T-cell (primary cell): ENCODE results near the gene TKFC. TPM values are rescaled to one million over a fixed set of nuclear protein-coding genes. Genes with fewer than 3 reads are reported as not detected.

Experiments used
- ATAC-seq, 4 experiments: fragments of 200-7000 bp in 3 of 4; fragments of 150-1000 bp in 1 of 4; cut with Tn5 transposase; replicated peaks in 1 of 4; 1 replicate in 3 of 4; 2 replicates in 1 of 4; pipeline ENCODE4 v1.10.0; 2021; ENCODE audit warnings: moderate library complexity in 3 of 4, mild to moderate bottlenecking in 2 of 4, moderate number of reproducible peaks in 1 of 4
- CTCF ChIA-PET, 2 donors: fragments of 300-600 bp; sonication (Branson Sonifier 250); formaldehyde crosslinking; loops; one replicate each; lab custom pipeline; 2022; ENCODE audit warnings: antibody characterized with exemption in 2 of 2; lab: Charles Lee
- POLR2A ChIA-PET, 2 donors: fragments of 300-600 bp; sonication (Branson Sonifier 250); formaldehyde crosslinking; loops; one replicate each; lab custom pipeline; 2022; ENCODE audit warnings: antibody characterized with exemption in 2 of 2; lab: Charles Lee
- DNase-seq, 35 experiments: peaks; one replicate each; pipeline versions ENCODE4 v3.0.0 to v3.0.0-alpha.2; 2013 to 2023
- H3K27ac ChIP-seq: one replicate; pipeline ENCODE4 v1.5.1; 2013; ENCODE audit warnings: low read length
- H3K27me3 ChIP-seq, 2 experiments: replicated peaks in 1 of 2; 1 replicate in 1 of 2; 2 replicates in 1 of 2; pipeline versions ENCODE4 v1.6.1 to v1.7.0; 2013; ENCODE audit warnings: low read length in 1 of 2, mixed read lengths in 1 of 2; ENCODE audit not compliant: control insufficient read depth in 2 of 2, insufficient read depth in 2 of 2; ENCODE audit errors: extremely low read depth in 1 of 2
- H3K36me3 ChIP-seq, 2 donors: 1 replicate in 1 of 2; 2 replicates in 1 of 2; pipeline versions ENCODE4 v1.6.1 to v1.7.0; 2013; ENCODE audit warnings: low read length in 1 of 2; ENCODE audit not compliant: control insufficient read depth in 2 of 2, insufficient read depth in 1 of 2; ENCODE audit errors: extremely low read depth in 1 of 2
- H3K4me1 ChIP-seq, 2 experiments: 1 replicate in 1 of 2; 2 replicates in 1 of 2; pipeline versions ENCODE4 v1.6.1 to v1.7.0; 2013; ENCODE audit warnings: low read length in 2 of 2, mixed read lengths in 1 of 2; ENCODE audit not compliant: insufficient read depth in 2 of 2, control insufficient read depth in 1 of 2; ENCODE audit errors: extremely low read depth in 1 of 2
- H3K4me3 ChIP-seq, 2 donors: 1 replicate in 1 of 2; 2 replicates in 1 of 2; pipeline versions ENCODE4 v1.5.1 to v1.7.0; 2013; ENCODE audit warnings: mild to moderate bottlenecking in 2 of 2, low read length in 1 of 2, moderate library complexity in 1 of 2; ENCODE audit not compliant: control insufficient read depth in 1 of 2; ENCODE audit errors: extremely low read depth in 1 of 2
- H3K9me3 ChIP-seq: 2 replicates; pipeline ENCODE4 v1.7.0; 2013
- H3K27ac Mint-ChIP-seq, 2 donors: one replicate each; pipeline ENCODE4 v1.8.0; 2020 to 2021; ENCODE audit warnings: mild to moderate bottlenecking in 2 of 2, mixed read lengths in 2 of 2
- H3K27me3 Mint-ChIP-seq, 2 donors: one replicate each; pipeline ENCODE4 v1.8.0; 2021 to 2022; ENCODE audit warnings: mixed read lengths in 2 of 2
- H3K36me3 Mint-ChIP-seq: one replicate; pipeline ENCODE4 v1.8.0; 2021; ENCODE audit warnings: mixed read lengths
- H3K4me1 Mint-ChIP-seq, 3 donors: one replicate each; pipeline ENCODE4 v1.8.0; 2020 to 2022; ENCODE audit warnings: mixed read lengths in 3 of 3, mild to moderate bottlenecking in 1 of 3
- H3K4me3 Mint-ChIP-seq, 3 donors: one replicate each; pipeline ENCODE4 v1.8.0; 2020 to 2022; ENCODE audit warnings: mild to moderate bottlenecking in 3 of 3, mixed read lengths in 3 of 3, moderate library complexity in 3 of 3
- H3K9me3 Mint-ChIP-seq, 3 donors: one replicate each; pipeline ENCODE4 v1.8.0; 2020 to 2022; ENCODE audit warnings: mixed read lengths in 3 of 3
- WGBS: methylation state at CpG from one replicate; pipeline ENCODE4 v1.1.5; 2013; ENCODE audit warnings: missing lambda C conversion rate; ENCODE audit not compliant: insufficient coverage; 5-methylcytosine and 5-hydroxymethylcytosine counted together
- total RNA-seq, 35 experiments: library from RNA in 6 of 35; stranded (reverse) in 6 of 35; fragments of 120-200 nt in 1 of 35; gene quantifications; one replicate each; pipeline versions ENCODE4 v1.2.1 to v1.2.4 and lab custom pipeline; 2013 to 2026

Gene TKFC
- total RNA-seq, 5 donors from 2014 or later (not counting 1 experiment from before 2014, with no cell fraction given) = 30.9 to 53.9 (median 46.6) TPM

DNA sequence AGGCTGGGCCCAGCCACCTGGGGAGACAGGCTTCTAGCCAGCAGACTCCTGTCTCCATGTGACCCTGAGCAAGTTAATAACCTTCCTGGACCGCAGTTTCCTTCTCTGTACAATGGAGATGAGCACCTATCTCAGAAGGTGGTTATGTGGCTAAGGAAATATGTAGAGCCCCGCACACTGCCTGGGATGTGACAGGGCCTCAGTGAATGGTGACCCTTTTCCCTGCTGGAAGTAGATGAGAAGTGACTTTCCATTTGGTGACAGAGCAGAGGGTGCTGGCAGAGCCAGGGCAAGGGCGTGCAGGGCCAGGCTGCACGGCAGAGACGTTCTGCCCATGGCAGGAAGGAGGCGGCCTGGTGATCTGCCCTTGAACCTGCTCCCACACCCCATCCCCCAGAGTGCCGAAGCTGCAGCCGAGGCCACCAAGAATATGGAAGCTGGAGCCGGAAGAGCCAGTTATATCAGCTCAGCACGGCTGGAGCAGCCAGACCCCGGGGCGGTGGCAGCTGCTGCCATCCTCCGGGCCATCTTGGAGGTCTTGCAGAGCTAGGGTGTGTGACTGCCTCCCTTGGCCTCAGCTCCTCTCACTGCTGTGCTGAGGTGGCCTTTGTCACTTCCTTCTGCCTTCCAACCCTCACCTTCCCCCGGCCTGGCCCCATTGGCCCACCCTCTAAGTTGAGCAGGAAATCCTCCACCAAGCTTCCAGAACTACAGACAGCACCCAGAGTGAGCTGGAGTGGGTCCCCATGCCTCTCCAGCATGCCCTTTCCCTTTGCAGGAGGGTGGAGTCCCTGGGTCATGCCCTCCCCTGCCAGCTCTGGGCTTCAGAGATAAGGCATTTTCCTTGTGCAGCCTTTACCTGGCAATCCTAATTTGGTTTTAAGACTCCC is 13.2 kb downstream of the TKFC start:
- H3K36me3 Mint-ChIP-seq = peaks cover 18% of the 10 kb centered on the region

DNA sequence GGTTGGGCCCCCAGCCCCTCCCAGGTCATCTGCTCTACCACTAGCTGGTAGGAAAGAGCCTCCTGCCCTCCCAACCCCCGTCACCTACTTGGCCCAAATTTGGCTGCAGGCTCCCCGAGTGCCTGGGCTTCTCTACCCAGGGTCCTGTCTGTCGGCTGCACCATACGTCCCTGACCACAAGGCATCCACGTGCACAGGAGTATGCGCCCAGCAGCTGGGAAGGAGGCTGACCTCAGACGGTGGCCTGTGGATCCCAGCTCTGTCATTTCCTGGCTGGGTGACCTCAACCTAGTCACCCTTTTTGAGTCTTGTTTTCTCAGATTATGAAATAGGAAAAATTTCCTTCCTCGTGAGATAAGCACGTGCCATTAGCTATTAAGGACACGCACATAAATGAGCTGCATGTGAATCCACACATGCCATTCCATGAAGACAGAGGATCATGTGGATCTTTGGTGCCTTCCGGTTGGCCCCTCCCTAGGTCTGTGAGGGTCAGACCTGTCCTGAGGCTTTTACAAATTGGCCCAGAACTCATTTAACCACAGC is 15.0 kb downstream of the TKFC start:
- ChIA-PET CTCF (no interaction called here), POLR2A (no interaction called here)
- 88% methylated on average over 8 of the region's 11 CpGs for WGBS
- H3K36me3 Mint-ChIP-seq = peaks cover 23% of the 10 kb centered on the region
- no peaks in the 10 kb centered on the region for H3K9me3 ChIP-seq
- no peaks in the 10 kb centered on the region for H3K4me1 ChIP-seq
- H3K4me1 Mint-ChIP-seq = peaks cover 0 to 2% (median 0%) of the 10 kb centered on the region in 3 donors
- no peaks in the 10 kb centered on the region for H3K9me3 Mint-ChIP-seq
- no peaks in the 10 kb centered on the region for H3K27me3 ChIP-seq
- no peak overlapping the region for H3K27ac ChIP-seq
- no peak for ATAC-seq
- H3K36me3 ChIP-seq = peaks cover 22 to 56% of the 10 kb centered on the region in 2 donors
- H3K27me3 Mint-ChIP-seq = no peaks in the 10 kb centered on the region
- no peak for DNase-seq
- H3K4me3 ChIP-seq = no peak overlapping the region
- no peak overlapping the region for H3K27ac Mint-ChIP-seq
- no peak overlapping the region for H3K4me3 Mint-ChIP-seq

More for the DNA sequence above, 13.2 kb downstream of the TKFC start:
- Mint-ChIP-seq H3K4me3 (no peak overlapping the region), H3K9me3 (no peaks in the 10 kb centered on the region), H3K4me1 (no peaks in the 10 kb centered on the region), H3K27ac (no peak overlapping the region), H3K27me3 (no peaks in the 10 kb centered on the region)
- ChIA-PET POLR2A (no interaction called here), CTCF (no interaction called here)
- H3K27me3 ChIP-seq = no peaks in the 10 kb centered on the region
- DNase-seq (no peak), ATAC-seq (peak in 1 of 4 experiments; percentile 16)
- H3K36me3 ChIP-seq = peaks cover 22 to 49% of the 10 kb centered on the region in 2 donors
- no peak overlapping the region for H3K27ac ChIP-seq
- H3K4me1 ChIP-seq = no peaks in the 10 kb centered on the region
- 88% methylated on average over 9 of the region's 14 CpGs for WGBS
- no peak overlapping the region for H3K4me3 ChIP-seq
- H3K9me3 ChIP-seq = no peaks in the 10 kb centered on the region

DNA sequence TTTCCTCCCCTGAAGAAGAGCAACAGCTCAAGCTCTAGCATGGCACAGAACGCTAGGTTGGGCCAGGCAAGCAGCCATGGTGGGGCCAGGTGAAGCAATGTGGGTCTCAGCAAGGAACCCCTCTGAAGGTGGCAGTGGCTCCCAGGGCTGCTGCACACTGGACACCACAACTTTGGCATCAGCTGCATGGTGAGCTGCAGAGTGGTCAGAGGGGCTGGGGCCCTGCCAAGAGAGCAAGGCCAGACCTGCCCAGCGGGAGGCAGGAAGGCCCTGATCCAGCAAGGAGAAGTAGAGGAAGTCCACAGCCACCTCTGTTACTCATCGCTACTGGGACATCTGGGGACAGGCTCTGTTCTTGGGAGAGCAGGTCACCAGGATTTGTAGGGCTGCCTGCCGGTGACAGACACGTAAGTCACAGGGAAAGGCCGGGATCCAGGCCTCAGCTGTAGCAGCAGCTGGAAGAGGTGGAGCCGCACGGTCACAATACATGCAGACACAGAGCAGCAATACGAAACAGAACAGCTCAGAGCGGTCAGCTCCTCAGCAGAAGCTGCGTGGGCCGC is 16.2 kb downstream of the TKFC start:
- CTCF ChIA-PET = no interaction called here
- H3K27ac Mint-ChIP-seq = no peak overlapping the region
- POLR2A ChIA-PET = no interaction called here
- no peak overlapping the region for H3K27ac ChIP-seq
- H3K9me3 Mint-ChIP-seq = no peaks in the 10 kb centered on the region
- no peaks in the 10 kb centered on the region for H3K27me3 Mint-ChIP-seq
- H3K4me1 Mint-ChIP-seq = peaks cover 0 to 8% (median 7%) of the 10 kb centered on the region in 3 donors
- peaks cover 35% of the 10 kb centered on the region for H3K36me3 Mint-ChIP-seq
- DNase-seq (no peak), ATAC-seq (no peak)
- H3K4me3 ChIP-seq = no peak overlapping the region
- no peaks in the 10 kb centered on the region for H3K4me1 ChIP-seq
- H3K4me3 Mint-ChIP-seq = no peak overlapping the region
- no peaks in the 10 kb centered on the region for H3K9me3 ChIP-seq
- H3K27me3 ChIP-seq = no peaks in the 10 kb centered on the region
- 96% methylated on average over 9 of the region's 12 CpGs for WGBS
- peaks cover 15 to 64% of the 10 kb centered on the region in 2 donors for H3K36me3 ChIP-seq

DNA sequence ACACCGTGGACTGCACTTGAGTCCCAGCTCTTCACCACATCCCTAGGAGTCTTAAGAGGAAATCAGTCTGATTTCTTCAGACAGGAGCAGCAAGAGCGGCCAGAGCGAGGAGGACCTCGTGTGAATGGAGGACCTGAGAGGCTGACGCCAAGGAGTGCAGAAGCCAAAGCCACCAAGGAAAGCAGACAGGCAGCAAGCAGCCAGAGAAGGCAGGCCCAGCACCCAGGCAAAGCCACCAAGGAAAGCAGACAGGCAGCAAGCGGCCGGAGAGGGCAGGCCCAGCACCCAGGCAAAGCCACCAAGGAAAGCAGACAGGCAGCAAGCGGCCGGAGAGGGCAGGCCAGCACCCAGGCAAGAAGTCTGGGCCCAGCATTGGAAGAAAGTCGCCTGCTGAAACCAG is 16.9 kb downstream of the TKFC start:
- DNase-seq (no peak), ATAC-seq (no peak)
- no peaks in the 10 kb centered on the region for H3K4me1 ChIP-seq
- CTCF ChIA-PET = no interaction called here
- WGBS = 95% methylated on average over 9 of the region's 10 CpGs
- H3K36me3 ChIP-seq = peaks cover 15 to 66% of the 10 kb centered on the region in 2 donors
- H3K9me3 Mint-ChIP-seq = no peaks in the 10 kb centered on the region
- H3K27ac Mint-ChIP-seq = no peak overlapping the region
- no peaks in the 10 kb centered on the region for H3K9me3 ChIP-seq
- no peak overlapping the region for H3K27ac ChIP-seq
- H3K4me3 Mint-ChIP-seq = no peak overlapping the region
- H3K4me3 ChIP-seq = no peak overlapping the region
- POLR2A ChIA-PET = no interaction called here
- H3K4me1 Mint-ChIP-seq = peaks cover 0 to 8% (median 7%) of the 10 kb centered on the region in 3 donors
- peaks cover 35% of the 10 kb centered on the region for H3K36me3 Mint-ChIP-seq
- H3K27me3 ChIP-seq = no peaks in the 10 kb centered on the region
- H3K27me3 Mint-ChIP-seq = no peaks in the 10 kb centered on the region

DNA sequence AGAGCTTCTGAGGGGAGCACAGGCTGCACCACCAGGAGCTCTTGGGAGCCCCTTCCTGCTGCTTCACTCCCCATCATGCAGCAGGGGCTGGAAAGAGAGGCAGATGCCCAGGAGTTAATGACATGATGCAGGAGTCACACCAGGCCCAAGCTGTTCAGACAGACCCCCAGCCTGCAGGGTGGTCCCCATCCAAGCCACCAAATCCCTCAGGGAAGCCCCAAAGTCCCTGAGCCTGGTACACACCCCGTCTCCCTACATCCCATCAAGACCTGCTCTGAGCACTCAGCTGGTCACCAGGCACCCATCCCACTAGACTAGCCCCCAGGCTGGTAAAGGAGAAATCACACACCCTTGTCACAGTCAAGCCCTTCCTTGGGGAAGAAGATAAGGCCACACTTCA is 17.3 kb downstream of the TKFC start:
- no peak overlapping the region for H3K4me3 ChIP-seq
- no peak overlapping the region for H3K27ac ChIP-seq
- WGBS = no CpG with 5 or more reads among the region's 1 CpG
- Mint-ChIP-seq H3K9me3 (no peaks in the 10 kb centered on the region), H3K36me3 (peaks cover 38% of the 10 kb centered on the region), H3K4me1 (peaks cover 0 to 8% (median 7%) of the 10 kb centered on the region in 3 donors), H3K27me3 (no peaks in the 10 kb centered on the region), H3K4me3 (no peak overlapping the region), H3K27ac (no peak overlapping the region)
- ATAC-seq = no peak
- no peaks in the 10 kb centered on the region for H3K9me3 ChIP-seq
- POLR2A ChIA-PET = no interaction called here
- CTCF ChIA-PET = no interaction called here
- no peak for DNase-seq
- no peaks in the 10 kb centered on the region for H3K27me3 ChIP-seq
- H3K4me1 ChIP-seq = no peaks in the 10 kb centered on the region
- peaks cover 15 to 68% of the 10 kb centered on the region in 2 donors for H3K36me3 ChIP-seq

DNA sequence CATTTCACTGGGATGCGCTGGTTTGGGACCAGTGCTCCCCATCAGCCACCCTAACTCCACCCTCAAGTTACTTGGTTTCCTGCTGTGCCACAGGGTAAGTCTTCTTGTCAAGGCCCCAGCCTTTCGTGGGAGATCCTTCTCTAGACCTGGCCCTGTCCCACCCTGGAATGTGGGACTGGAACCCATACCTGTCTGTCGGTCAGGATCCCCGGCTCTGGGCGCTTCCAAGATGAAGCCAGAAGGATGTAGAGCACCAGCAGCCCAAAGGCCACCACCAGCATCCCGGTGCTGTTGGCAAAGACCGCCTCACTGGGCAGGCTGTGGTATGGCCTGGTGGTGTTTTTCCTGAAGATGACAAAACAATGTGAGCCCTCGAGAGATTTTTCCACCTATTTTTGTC is 17.8 kb downstream of the TKFC start:
- DNase-seq = no peak
- Mint-ChIP-seq H3K4me3 (no peak overlapping the region), H3K27me3 (no peaks in the 10 kb centered on the region), H3K9me3 (no peaks in the 10 kb centered on the region), H3K4me1 (peaks cover 0 to 8% (median 7%) of the 10 kb centered on the region in 3 donors), H3K27ac (no peak overlapping the region), H3K36me3 (peaks cover 38% of the 10 kb centered on the region)
- Histone ChIP-seq H3K4me3 (no peak overlapping the region), H3K27me3 (no peaks in the 10 kb centered on the region), H3K9me3 (no peaks in the 10 kb centered on the region), H3K4me1 (no peaks in the 10 kb centered on the region), H3K27ac (no peak overlapping the region), H3K36me3 (peaks cover 15 to 65% of the 10 kb centered on the region in 2 donors)
- ChIA-PET POLR2A (no interaction called here), CTCF (no interaction called here)
- 90% methylated on average over 2 of the region's 8 CpGs for WGBS
- no peak for ATAC-seq
